Duodenal mucosa (tissue), 2 donors: ENCODE results near the gene COL6A2.
"Not testable (repeated sequence)": the region's sequence is repeated elsewhere in the genome, so short reads cannot be mapped to it uniquely, and the experiment has no call there.

Experiments used
- H3K27ac ChIP-seq: one replicate; pipeline ENCODE4 v1.7.0; 2013; ENCODE audit warnings: low read depth, low read length
- H3K27me3 ChIP-seq, 2 donors: one replicate each; pipeline ENCODE4 v1.7.0; 2013; ENCODE audit warnings: low read length in 2 of 2, control low read depth in 1 of 2; ENCODE audit not compliant: insufficient read depth in 2 of 2, control insufficient read depth in 1 of 2
- H3K36me3 ChIP-seq, 2 donors: one replicate each; pipeline ENCODE4 v1.7.0; 2013; ENCODE audit warnings: low read length in 2 of 2, control low read depth in 1 of 2; ENCODE audit not compliant: insufficient read depth in 2 of 2, control insufficient read depth in 1 of 2
- H3K4me1 ChIP-seq, 2 donors: one replicate each; pipeline ENCODE4 v1.7.0; 2013; ENCODE audit warnings: low read length in 2 of 2, control low read depth in 1 of 2; ENCODE audit not compliant: insufficient read depth in 2 of 2, control insufficient read depth in 1 of 2
- H3K4me3 ChIP-seq, 2 donors: one replicate each; pipeline ENCODE4 v1.7.0; 2013; ENCODE audit warnings: low read length in 2 of 2, low read depth in 1 of 2
- H3K9ac ChIP-seq, 2 donors: one replicate each; pipeline ENCODE4 v1.7.0; 2013; ENCODE audit warnings: low read length in 2 of 2, low read depth in 1 of 2
- H3K9me3 ChIP-seq, 2 donors: one replicate each; pipeline ENCODE4 v1.7.0; 2013; ENCODE audit warnings: low read length in 2 of 2, control low read depth in 1 of 2; ENCODE audit not compliant: control insufficient read depth in 1 of 2

Gene COL6A2

DNA sequence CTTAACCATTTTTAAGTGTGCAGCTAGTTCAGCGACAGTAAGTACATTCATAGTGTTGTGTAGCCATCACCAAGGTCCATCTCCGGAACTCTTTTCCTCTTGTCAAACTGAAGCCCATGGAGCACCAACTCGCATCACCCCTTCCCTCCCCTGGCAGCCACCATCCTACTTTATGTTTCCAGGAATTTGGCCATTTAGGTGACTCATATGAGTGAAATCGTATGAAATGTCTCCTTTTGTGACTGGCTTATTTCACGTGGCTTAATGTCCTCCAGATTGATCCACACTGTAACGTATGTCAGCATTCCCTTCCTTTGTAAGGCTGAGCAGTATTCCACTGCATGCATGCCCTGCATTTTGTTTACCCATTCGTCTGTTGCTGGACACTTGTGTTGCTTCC, 2.5 kb downstream of the COL6A2 start:
- Histone ChIP-seq H3K4me3 (peak overlapping the region; percentile 10 to 31), H3K27ac (no peak overlapping the region), H3K36me3 (no peaks in the 10 kb centered on the region), H3K4me1 (peaks cover 0 to 4% of the 10 kb centered on the region in 2 donors), H3K9ac (peak overlapping the region in 1 of 2 donors; percentile 43), H3K27me3 (peaks cover 10 to 14% of the 10 kb centered on the region in 2 donors), H3K9me3 (peaks cover 5 to 7% of the 10 kb centered on the region in 2 donors)

DNA sequence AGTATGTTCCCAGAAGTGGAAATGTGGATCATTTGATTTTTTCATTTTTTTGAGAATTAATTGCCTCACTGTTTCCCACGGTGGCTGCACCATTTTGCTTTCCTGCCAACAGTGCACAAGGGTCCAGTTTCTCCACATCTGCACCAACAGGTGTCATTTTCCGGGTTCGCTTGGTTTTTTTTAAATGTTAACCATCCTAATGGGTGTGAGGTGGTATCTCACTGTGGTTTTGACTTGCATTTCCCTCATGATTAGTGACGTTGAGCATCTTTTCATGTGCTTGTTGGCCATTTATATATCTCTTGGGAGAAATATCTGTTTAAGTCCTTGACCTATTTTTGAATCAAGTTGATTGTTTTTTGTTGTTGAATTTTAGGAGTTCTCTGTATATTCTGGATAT, 3.0 kb downstream of the COL6A2 start:
- Histone ChIP-seq H3K36me3 (no peaks in the 10 kb centered on the region), H3K9me3 (peaks cover 5 to 7% of the 10 kb centered on the region in 2 donors), H3K4me3 (peak overlapping the region in 1 of 2 donors; percentile 31), H3K4me1 (peaks cover 0 to 4% of the 10 kb centered on the region in 2 donors), H3K27me3 (peaks cover 10 to 14% of the 10 kb centered on the region in 2 donors), H3K9ac (no peak overlapping the region), H3K27ac (no peak overlapping the region)

DNA sequence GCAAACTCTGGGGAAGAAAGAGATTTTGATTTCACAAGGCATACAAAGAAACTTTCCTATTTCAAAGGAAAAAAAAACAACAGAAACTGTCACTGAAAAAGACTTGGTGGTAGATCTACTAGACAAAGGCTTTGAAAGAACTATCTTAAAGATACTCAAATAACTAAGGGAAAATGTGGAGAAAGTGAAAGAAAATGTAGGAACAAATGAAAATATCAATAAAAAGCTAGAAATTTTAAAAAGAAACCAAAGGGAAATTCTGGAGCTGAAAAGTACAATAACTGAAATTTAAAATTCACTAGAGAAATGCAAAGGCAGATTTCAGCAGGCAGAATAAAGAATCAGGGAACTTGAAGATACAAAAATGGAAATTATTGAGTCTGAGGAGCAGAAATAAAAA, 6.2 kb downstream of the COL6A2 start:
- Histone ChIP-seq H3K9ac (no peak overlapping the region), H3K9me3 (peaks cover 5 to 7% of the 10 kb centered on the region in 2 donors), H3K27ac (no peak overlapping the region), H3K4me3 (no peak overlapping the region), H3K36me3 (no peaks in the 10 kb centered on the region), H3K27me3 (peaks cover 4 to 6% of the 10 kb centered on the region in 2 donors), H3K4me1 (no peaks in the 10 kb centered on the region)

DNA sequence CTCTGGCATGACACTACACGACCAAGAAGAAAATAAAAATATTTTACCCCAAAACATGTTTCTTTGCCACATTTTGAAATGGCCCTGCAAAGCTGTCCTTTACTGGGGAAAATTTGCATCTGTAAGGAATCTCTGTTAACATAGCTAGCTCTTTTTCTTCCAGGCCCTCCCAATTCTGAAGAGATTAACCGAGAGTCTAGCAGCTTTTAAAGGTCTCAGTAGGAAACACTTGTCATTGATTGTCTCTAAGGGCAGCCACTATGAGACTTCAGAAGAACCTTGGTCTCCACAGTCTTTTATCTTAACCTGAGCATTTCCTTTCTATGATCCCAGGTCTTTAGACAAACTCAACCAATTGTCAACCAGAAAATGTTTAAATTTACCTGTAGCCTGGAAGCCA, 9.5 kb downstream of the COL6A2 start:
- not testable (repeated sequence) for H3K4me1 ChIP-seq, H3K27me3 ChIP-seq, H3K9ac ChIP-seq

GRCh38 chr21:46108827-46109312, 11.0 kb downstream of the COL6A2 start:
- Histone ChIP-seq H3K36me3 (no peaks in the 10 kb centered on the region), H3K27ac (no peak overlapping the region), H3K4me3 (no peak overlapping the region), H3K9me3 (no peaks in the 10 kb centered on the region), H3K27me3 (no peaks in the 10 kb centered on the region), H3K9ac (no peak overlapping the region), H3K4me1 (no peaks in the 10 kb centered on the region)

More for the DNA sequence above, 9.5 kb downstream of the COL6A2 start:
- H3K27ac ChIP-seq, H3K4me3 ChIP-seq, H3K36me3 ChIP-seq, H3K9me3 ChIP-seq: not testable (repeated sequence)

DNA sequence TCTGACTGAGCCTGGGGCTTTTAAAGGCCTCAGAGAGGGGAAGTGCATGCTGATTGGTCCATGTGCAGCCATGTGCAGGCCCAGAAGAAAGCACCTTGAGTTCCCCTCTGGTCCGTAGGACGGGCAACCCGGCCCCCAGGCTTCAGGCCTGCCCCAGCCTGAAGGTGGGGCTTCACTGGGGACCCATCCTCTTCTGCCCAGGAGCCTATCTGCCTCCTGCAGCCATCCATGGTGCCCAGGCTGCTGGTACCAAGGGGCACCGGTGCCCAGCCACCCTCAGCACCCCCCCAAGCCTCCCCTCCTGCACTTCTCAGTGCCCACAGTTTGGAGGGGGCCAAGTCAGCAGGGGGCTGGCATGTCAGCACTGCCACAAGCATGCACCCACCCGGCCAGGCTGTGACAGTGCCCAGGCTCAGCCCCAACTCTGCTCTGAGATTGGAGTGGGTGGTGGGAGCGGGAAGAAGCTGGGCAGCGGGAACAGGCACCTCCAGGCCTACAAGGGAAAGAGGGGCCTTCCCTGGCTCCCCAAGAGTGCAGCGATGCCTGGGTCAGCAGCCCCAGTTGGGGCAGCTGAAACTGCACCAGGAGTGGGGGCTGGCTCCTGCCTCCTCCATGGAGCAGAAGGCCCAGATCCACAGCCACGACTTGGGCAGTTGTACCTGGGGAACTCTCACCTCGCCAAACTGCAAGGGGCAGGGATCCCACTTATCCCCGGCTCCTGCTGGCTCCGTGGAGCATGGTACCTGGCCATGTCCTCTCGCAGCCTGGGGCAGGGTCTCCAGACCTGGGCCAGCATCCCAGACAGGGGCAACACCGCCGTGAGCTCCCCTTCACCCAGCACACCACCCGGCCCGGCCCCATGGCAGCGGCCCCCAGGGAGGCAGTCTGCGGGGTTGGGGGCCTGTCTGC, 11.7 kb downstream of the COL6A2 start:
- Histone ChIP-seq H3K27ac (no peak overlapping the region), H3K9ac (no peak overlapping the region)

DNA sequence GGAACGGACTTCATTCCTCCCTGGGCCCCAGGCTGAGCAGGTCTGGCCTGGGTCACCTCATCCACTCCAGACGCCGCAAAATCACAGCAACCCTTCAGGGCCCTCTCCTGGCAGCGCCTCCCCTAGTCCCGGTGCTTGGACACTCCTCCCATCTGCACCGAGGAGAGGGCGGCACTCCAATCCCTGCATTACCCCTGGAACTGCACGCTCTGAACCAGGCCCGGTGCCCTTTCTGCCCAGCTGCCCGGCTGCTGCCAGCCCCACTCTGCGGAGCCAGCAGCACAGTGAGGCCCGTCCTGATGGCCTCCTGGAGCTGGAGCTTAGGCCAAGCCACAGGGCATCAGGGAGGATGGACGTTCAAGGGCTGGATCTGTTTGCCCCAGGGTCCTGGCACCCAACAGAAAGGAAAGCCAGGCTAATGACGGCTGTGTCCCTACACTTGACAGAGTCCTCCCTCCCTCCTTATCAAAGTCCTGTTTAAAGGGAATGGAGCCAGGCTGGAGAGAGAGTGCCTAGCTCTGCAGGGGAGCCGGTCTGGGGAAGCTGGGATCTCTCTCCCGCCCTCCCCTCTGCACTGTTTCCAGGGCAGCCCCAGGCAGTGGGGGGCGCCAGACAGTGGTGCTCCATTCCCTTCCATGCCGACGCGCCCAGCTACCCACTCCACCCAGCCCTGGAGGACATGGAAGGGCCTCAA, 12.7 kb downstream of the COL6A2 start:
- Histone ChIP-seq H3K36me3 (peaks cover 0 to 2% of the 10 kb centered on the region in 2 donors), H3K9me3 (no peaks in the 10 kb centered on the region), H3K4me3 (no peak overlapping the region), H3K27ac (no peak overlapping the region), H3K4me1 (no peaks in the 10 kb centered on the region), H3K27me3 (no peaks in the 10 kb centered on the region), H3K9ac (no peak overlapping the region)

More for the DNA sequence above, 11.7 kb downstream of the COL6A2 start:
- Histone ChIP-seq H3K4me1 (no peaks in the 10 kb centered on the region), H3K4me3 (no peak overlapping the region), H3K27me3 (no peaks in the 10 kb centered on the region), H3K36me3 (no peaks in the 10 kb centered on the region), H3K9me3 (no peaks in the 10 kb centered on the region)

- Histone ChIP-seq H3K9me3 (no peaks in the 10 kb centered on the region), H3K36me3 (peaks cover 0 to 6% of the 10 kb centered on the region in 2 donors), H3K4me3 (no peak overlapping the region), H3K4me1 (no peaks in the 10 kb centered on the region), H3K27me3 (no peaks in the 10 kb centered on the region), H3K9ac (no peak overlapping the region), H3K27ac (no peak overlapping the region)
Measured at GRCh38 chr21:46111193-46111571, 13.3 kb downstream of the COL6A2 start.

DNA sequence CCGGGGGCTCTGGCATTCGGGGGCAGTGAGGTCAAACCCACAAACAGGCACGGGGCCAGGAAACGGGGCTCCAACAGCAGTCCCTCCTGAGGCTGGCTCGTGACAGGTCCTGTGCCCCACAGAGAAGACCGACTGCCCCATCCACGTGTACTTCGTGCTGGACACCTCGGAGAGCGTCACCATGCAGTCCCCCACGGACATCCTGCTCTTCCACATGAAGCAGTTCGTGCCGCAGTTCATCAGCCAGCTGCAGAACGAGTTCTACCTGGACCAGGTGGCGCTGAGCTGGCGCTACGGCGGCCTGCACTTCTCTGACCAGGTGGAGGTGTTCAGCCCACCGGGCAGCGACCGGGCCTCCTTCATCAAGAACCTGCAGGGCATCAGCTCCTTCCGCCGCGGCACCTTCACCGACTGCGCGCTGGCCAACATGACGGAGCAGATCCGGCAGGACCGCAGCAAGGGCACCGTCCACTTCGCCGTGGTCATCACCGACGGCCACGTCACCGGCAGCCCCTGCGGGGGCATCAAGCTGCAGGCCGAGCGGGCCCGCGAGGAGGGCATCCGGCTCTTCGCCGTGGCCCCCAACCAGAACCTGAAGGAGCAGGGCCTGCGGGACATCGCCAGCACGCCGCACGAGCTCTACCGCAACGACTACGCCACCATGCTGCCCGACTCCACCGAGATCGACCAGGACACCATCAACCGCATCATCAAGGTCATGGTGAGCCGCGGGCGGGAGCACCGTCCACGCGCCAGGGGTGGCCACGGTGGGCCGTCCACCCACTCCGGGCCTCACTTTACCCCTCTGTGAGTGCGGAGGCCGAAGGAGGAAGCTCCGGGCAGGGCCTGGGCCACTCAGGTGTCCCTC, 14.2 kb downstream of the COL6A2 start:
- Histone ChIP-seq H3K9me3 (no peaks in the 10 kb centered on the region), H3K27ac (no peak overlapping the region), H3K27me3 (no peaks in the 10 kb centered on the region), H3K36me3 (peaks cover 0 to 9% of the 10 kb centered on the region in 2 donors), H3K4me3 (no peak overlapping the region), H3K4me1 (no peaks in the 10 kb centered on the region), H3K9ac (no peak overlapping the region)
